Measurements from ENCODE around the gene TYK2. TPM values are rescaled to one million over a fixed set of nuclear protein-coding genes. Genes with fewer than 3 reads are reported as not detected.

TYK2 gene
- total and polyA plus RNA-seq, 2 of the 13 experiments (the other 11 are each of a cell fraction or from before 2014, with no cell fraction given) = 38.8 to 60.1 TPM

GRCh38 chr19:10424011-10424637 lies 43.8 kb upstream of the TYK2 start (continued):
- peak; percentile 82 for TF ChIP-seq XRCC5 (optimal IDR thresholded peaks at IDR 0.05; ENCODE audit: low read length)
- peak; percentile 16; the same call in 1 of the 2 replicates for TF ChIP-seq ELF3 (CRISPR knock-in tag; IDR thresholded peaks at IDR 0.05)
- no peak; the same call in 1 of the 2 replicates for TF ChIP-seq ZNF350 (CRISPR knock-in tag; IDR thresholded peaks at IDR 0.05; ENCODE audit: borderline replicate concordance, low read depth)
- TF ChIP-seq ZNF143 (CRISPR knock-in tag; IDR thresholded peaks at IDR 0.05) = no peak; the same call in 1 of the 2 replicates
- peak; percentile 31; the same call in 1 of the 2 replicates for TF ChIP-seq SMAD3 (CRISPR knock-in tag; IDR thresholded peaks at IDR 0.05)
- TF ChIP-seq SNRNP70 (IDR thresholded peaks at IDR 0.05; ENCODE audit: low read depth, low read length) = no peak
- no peak for TF ChIP-seq ZFP41 (CRISPR knock-in tag; IDR thresholded peaks at IDR 0.05; ENCODE audit: borderline replicate concordance)
- peak; percentile 54; the same call in 1 of the 2 replicates for TF ChIP-seq SAP130 (CRISPR knock-in tag; IDR thresholded peaks at IDR 0.05; ENCODE audit: low read depth)
- peak; percentile 23; the same call in 1 of the 2 replicates for TF ChIP-seq PHF8 (CRISPR knock-in tag; IDR thresholded peaks at IDR 0.05)
- no peak for TF ChIP-seq FOSL1 (CRISPR knock-in tag; IDR thresholded peaks at IDR 0.05; ENCODE audit: borderline replicate concordance)
- TF ChIP-seq, protein P1, sequence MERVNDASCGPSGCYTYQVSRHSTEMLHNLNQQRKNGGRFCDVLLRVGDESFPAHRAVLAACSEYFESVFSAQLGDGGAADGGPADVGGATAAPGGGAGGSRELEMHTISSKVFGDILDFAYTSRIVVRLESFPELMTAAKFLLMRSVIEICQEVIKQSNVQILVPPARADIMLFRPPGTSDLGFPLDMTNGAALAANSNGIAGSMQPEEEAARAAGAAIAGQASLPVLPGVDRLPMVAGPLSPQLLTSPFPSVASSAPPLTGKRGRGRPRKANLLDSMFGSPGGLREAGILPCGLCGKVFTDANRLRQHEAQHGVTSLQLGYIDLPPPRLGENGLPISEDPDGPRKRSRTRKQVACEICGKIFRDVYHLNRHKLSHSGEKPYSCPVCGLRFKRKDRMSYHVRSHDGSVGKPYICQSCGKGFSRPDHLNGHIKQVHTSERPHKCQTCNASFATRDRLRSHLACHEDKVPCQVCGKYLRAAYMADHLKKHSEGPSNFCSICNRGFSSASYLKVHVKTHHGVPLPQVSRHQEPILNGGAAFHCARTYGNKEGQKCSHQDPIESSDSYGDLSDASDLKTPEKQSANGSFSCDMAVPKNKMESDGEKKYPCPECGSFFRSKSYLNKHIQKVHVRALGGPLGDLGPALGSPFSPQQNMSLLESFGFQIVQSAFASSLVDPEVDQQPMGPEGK (CRISPR knock-in tag; IDR thresholded peaks at IDR 0.05) = peak; percentile 46; the same call in 1 of the 2 replicates
- peak; percentile 11; the same call in 1 of the 2 replicates for TF ChIP-seq FOXK1 (CRISPR knock-in tag; IDR thresholded peaks at IDR 0.05; ENCODE audit: borderline replicate concordance, low read depth)
- TF ChIP-seq, protein P2, sequence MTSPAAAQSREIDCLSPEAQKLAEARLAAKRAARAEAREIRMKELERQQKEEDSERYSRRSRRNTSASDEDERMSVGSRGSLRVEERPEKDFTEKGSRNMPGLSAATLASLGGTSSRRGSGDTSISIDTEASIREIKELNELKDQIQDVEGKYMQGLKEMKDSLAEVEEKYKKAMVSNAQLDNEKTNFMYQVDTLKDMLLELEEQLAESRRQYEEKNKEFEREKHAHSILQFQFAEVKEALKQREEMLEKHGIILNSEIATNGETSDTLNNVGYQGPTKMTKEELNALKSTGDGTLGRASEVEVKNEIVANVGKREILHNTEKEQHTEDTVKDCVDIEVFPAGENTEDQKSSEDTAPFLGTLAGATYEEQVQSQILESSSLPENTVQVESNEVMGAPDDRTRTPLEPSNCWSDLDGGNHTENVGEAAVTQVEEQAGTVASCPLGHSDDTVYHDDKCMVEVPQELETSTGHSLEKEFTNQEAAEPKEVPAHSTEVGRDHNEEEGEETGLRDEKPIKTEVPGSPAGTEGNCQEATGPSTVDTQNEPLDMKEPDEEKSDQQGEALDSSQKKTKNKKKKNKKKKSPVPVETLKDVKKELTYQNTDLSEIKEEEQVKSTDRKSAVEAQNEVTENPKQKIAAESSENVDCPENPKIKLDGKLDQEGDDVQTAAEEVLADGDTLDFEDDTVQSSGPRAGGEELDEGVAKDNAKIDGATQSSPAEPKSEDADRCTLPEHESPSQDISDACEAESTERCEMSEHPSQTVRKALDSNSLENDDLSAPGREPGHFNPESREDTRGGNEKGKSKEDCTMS (CRISPR knock-in tag; conservative IDR thresholded peaks at IDR 0.05) = no peak
- TF ChIP-seq ZNF580 (CRISPR knock-in tag; IDR thresholded peaks at IDR 0.05; ENCODE audit: borderline replicate concordance, low read depth) = no peak
- no peak for TF ChIP-seq ZEB1 (IDR thresholded peaks at IDR 0.05; ENCODE audit: insufficient replicate concordance, low read depth)
- no peak for TF ChIP-seq FOXO1 (CRISPR knock-in tag; IDR thresholded peaks at IDR 0.05)
- peak; percentile 45; the same call in 1 of the 2 replicates for TF ChIP-seq MTA1 (CRISPR knock-in tag; IDR thresholded peaks at IDR 0.05; ENCODE audit: borderline replicate concordance)
- TF ChIP-seq ESRRA (CRISPR knock-in tag; IDR thresholded peaks at IDR 0.05; ENCODE audit: low read depth) = peak; percentile 40; the same call in 1 of the 2 replicates
- 0 out of 2 replicates have a peak, but pooled peaks have one; percentile 43 for TF ChIP-seq POGK (CRISPR knock-in tag; conservative IDR thresholded peaks at IDR 0.05)
- peak; percentile 100 for TF ChIP-seq ZNF800 (CRISPR knock-in tag; IDR thresholded peaks at IDR 0.05)
